HCT116 (cell line): ENCODE results near the gene INTS6. TPM values are rescaled to one million over a fixed set of nuclear protein-coding genes. Genes with fewer than 3 reads are reported as not detected.

Experiments
- ATAC-seq: fragments of 200-7000 bp; cut with Tn5 transposase; 2 replicates; pipeline ENCODE4 v1.9.1; 2020; ENCODE audit warnings: mild to moderate bottlenecking, moderate library complexity
- BruUV-seq: library from RNA; stranded (reverse); fragments of 400-500 nt; replicated peaks from 2 replicates; lab custom pipeline; 2021; lab: Mats Ljungman, UMichigan
- CTCF ChIA-PET: fragments of 300-600 bp; sonication (Branson Sonifier 250); formaldehyde crosslinking; loops from one replicate; lab custom pipeline; 2021; ENCODE audit warnings: antibody characterized with exemption; lab: Charles Lee
- POLR2A ChIA-PET: fragments of 300-600, 350-600 bp; sonication (Branson Sonifier 250); formaldehyde crosslinking; loops from one replicate; lab custom pipeline; 2021; ENCODE audit warnings: antibody characterized with exemption; lab: Charles Lee
- RAD21 ChIA-PET, 2 experiments: fragments of 300-600 bp; sonication (Branson Sonifier 250); formaldehyde crosslinking; loops; one replicate each; lab custom pipeline; 2023; ENCODE audit warnings: low total read pairs in 2 of 2; ENCODE audit not compliant: uncharacterized antibody in 2 of 2, unreplicated experiment in 2 of 2, low non-redundant PET in 1 of 2; lab: Charles Lee
- DNase-seq: peaks from one replicate; pipeline ENCODE4 v3.0.0-alpha.2; 2010; ENCODE audit warnings: low read depth, low spot score
- H2AFZ ChIP-seq: fragments of 200-600 bp; shearing (Covaris generic), sonication (generic); 2 replicates; pipeline ENCODE4 v1.6.1; 2017; ENCODE audit warnings: low read depth, mixed run types, mixed read lengths, antibody characterized with exemption, low read length; ENCODE audit not compliant: poor library complexity, severe bottlenecking
- H3K27ac ChIP-seq: 2 replicates; pipeline ENCODE4 v1.5.1; 2012; ENCODE audit warnings: low read depth, low read length
- H3K27me3 ChIP-seq: fragments of 200-600 bp; sonication (generic); 2 replicates; pipeline ENCODE4 v1.6.1; 2016; ENCODE audit warnings: mixed run types, low read length, mixed read lengths; ENCODE audit not compliant: insufficient read depth
- H3K36me3 ChIP-seq, 2 experiments: fragments of 200-500 bp in 1 of 2; fragments of 200-600 bp in 1 of 2; sonication (Bioruptor generic) in 1 of 2; sonication (generic) in 1 of 2; 2 replicates each; pipeline versions ENCODE4 v1.5.1 to v1.6.1; 2014 to 2016; ENCODE audit warnings: low read length in 2 of 2, inconsistent platforms in 1 of 2, mixed read lengths in 1 of 2, mixed run types in 1 of 2; ENCODE audit not compliant: insufficient read depth in 2 of 2, control insufficient read depth in 1 of 2
- H3K4me1 ChIP-seq, 2 experiments: fragments of 200-600 bp in 1 of 2; sonication (generic) in 1 of 2; 2 replicates each; pipeline versions ENCODE4 v1.5.1 to v1.6.1; 2012 to 2017; ENCODE audit warnings: low read length in 2 of 2, inconsistent platforms in 1 of 2, mild to moderate bottlenecking in 1 of 2, mixed read lengths in 1 of 2, mixed run types in 1 of 2, moderate library complexity in 1 of 2; ENCODE audit not compliant: insufficient read depth in 2 of 2, control insufficient read depth in 1 of 2
- H3K4me2 ChIP-seq: fragments of 200-600 bp; sonication (generic); 2 replicates; pipeline ENCODE4 v1.6.1; 2017; ENCODE audit warnings: mixed run types, low read length, mixed read lengths
- H3K4me3 ChIP-seq, 2 experiments: fragments of 200-600 bp in 1 of 2; sonication (generic) in 1 of 2; replicated peaks in 1 of 2; 2 replicates each; pipeline ENCODE4 v1.5.1; 2011 to 2016; ENCODE audit warnings: low read length in 2 of 2, control low read depth in 1 of 2, low read depth in 1 of 2, mild to moderate bottlenecking in 1 of 2, mixed read lengths in 1 of 2, mixed run types in 1 of 2
- H3K79me2 ChIP-seq: fragments of 200-600 bp; sonication (generic); 2 replicates; pipeline ENCODE4 v1.6.1; 2017; ENCODE audit warnings: mild to moderate bottlenecking, mixed run types, low read length, moderate library complexity, mixed read lengths; ENCODE audit not compliant: insufficient read depth
- H3K9ac ChIP-seq: fragments of 200-600 bp; sonication (generic); 2 replicates; pipeline ENCODE4 v1.6.1; 2016; ENCODE audit warnings: low read length, mixed read lengths
- H3K9me2 ChIP-seq: fragments of 200-600 bp; sonication (generic), shearing (Covaris generic); 2 replicates; pipeline ENCODE4 v1.6.1; 2017; ENCODE audit warnings: mixed run types, mild to moderate bottlenecking, moderate library complexity; ENCODE audit not compliant: insufficient read depth
- H3K9me3 ChIP-seq, 2 experiments: fragments of 200-500 bp in 1 of 2; fragments of 200-600 bp in 1 of 2; sonication (Bioruptor generic) in 1 of 2; sonication (generic) in 1 of 2; 2 replicates each; pipeline ENCODE4 v1.6.1; 2014 to 2017; ENCODE audit warnings: low read length in 2 of 2, mixed read lengths in 2 of 2, inconsistent platforms in 1 of 2, low read depth in 1 of 2, mild to moderate bottlenecking in 1 of 2, mixed run types in 1 of 2, moderate library complexity in 1 of 2; ENCODE audit not compliant: control insufficient read depth in 1 of 2, insufficient read depth in 1 of 2
- H4K20me1 ChIP-seq: fragments of 200-600 bp; sonication (generic), shearing (Covaris generic); 2 replicates; pipeline ENCODE4 v1.6.1; 2017; ENCODE audit warnings: mixed run types, mild to moderate bottlenecking, moderate library complexity; ENCODE audit not compliant: insufficient read depth
- CBX3 ChIP-seq: IDR thresholded peaks from 2 replicates; pipeline ENCODE4 v1.6.1; 2012; ENCODE audit warnings: low read depth
- CEBPB ChIP-seq: IDR thresholded peaks from 2 replicates; pipeline ENCODE4 v1.6.1; 2012; ENCODE audit warnings: low read depth
- EGR1 ChIP-seq: IDR thresholded peaks from 2 replicates; pipeline ENCODE4 v1.6.1; 2012; ENCODE audit warnings: low read depth
- ELF1 ChIP-seq: IDR thresholded peaks from 2 replicates; pipeline ENCODE4 v1.6.1; 2012; ENCODE audit warnings: low read depth, borderline replicate concordance
- EZH2 ChIP-seq: fragments of 200-600 bp; sonication (generic); IDR thresholded peaks from 2 replicates; pipeline ENCODE4 v1.6.1; 2017; ENCODE audit warnings: antibody characterized with exemption, mixed run types
- FOSL1 ChIP-seq: IDR thresholded peaks from 2 replicates; pipeline ENCODE4 v1.6.1; 2012; ENCODE audit warnings: low read depth
- JUND ChIP-seq: IDR thresholded peaks from 2 replicates; pipeline ENCODE4 v1.6.1; 2012
- POLR2A ChIP-seq: IDR thresholded peaks from 2 replicates; pipeline ENCODE4 v1.7.0; 2011; ENCODE audit warnings: borderline replicate concordance; ENCODE audit not compliant: insufficient read depth, insufficient read length; ENCODE audit errors: extremely low read depth
- POLR2AphosphoS5 ChIP-seq: IDR thresholded peaks from 2 replicates; pipeline ENCODE4 v1.6.1; 2011; ENCODE audit warnings: mild to moderate bottlenecking, low read depth, low read length, moderate library complexity
- RAD21 ChIP-seq: IDR thresholded peaks from 2 replicates; pipeline ENCODE4 v1.6.1; 2012; ENCODE audit warnings: low read depth, mild to moderate bottlenecking
- SIN3A ChIP-seq: IDR thresholded peaks from 2 replicates; pipeline ENCODE4 v1.6.1; 2012; ENCODE audit warnings: low read depth
- SP1 ChIP-seq: IDR thresholded peaks from 2 replicates; pipeline ENCODE4 v1.6.1; 2012; ENCODE audit warnings: low read depth
- SRF ChIP-seq: IDR thresholded peaks from 2 replicates; pipeline ENCODE4 v1.6.1; 2012; ENCODE audit warnings: low read depth
- TCF7L2 ChIP-seq: IDR thresholded peaks from 2 replicates; pipeline ENCODE4 v1.7.0; 2011; ENCODE audit warnings: borderline replicate concordance, inconsistent platforms; ENCODE audit not compliant: insufficient read depth, insufficient read length; ENCODE audit errors: extremely low read depth
- ZBTB33 ChIP-seq: IDR thresholded peaks from 2 replicates; pipeline ENCODE4 v1.6.1; 2011; ENCODE audit warnings: mild to moderate bottlenecking, low read length, moderate library complexity; ENCODE audit not compliant: insufficient replicate concordance; ENCODE audit errors: extremely low read depth
- ZFX ChIP-seq: fragments of 450-650 bp; IDR thresholded peaks from 2 replicates; pipeline ENCODE4 v1.6.1; 2017
- ZNF274 ChIP-seq: fragments of 200-500 bp; sonication (Bioruptor generic); IDR thresholded peaks from 2 replicates; pipeline ENCODE4 v1.6.1; 2014; ENCODE audit warnings: mild to moderate bottlenecking, low read depth, low read length, inconsistent platforms
- intact Hi-C: fragments of 100-400 bp; cut with micrococcal nuclease; formaldehyde crosslinking; loops from 2 replicates; pipeline ENCODE4 v1.10.0; 2022
- total RNA-seq: library from RNA; stranded (reverse); gene quantifications from one replicate; pipeline ENCODE4 v1.2.1, GENCODE V29; 2021; ENCODE audit not compliant: unreplicated experiment
- TF ChIP-seq, protein P1 (sequence below), 3 experiments: fragments of 200-600 bp in 1 of 3; sonication (generic) in 1 of 3; IDR thresholded peaks in 2 of 3; conservative IDR thresholded peaks in 1 of 3; 2 replicates each; pipeline ENCODE4 v1.5.1; 2012 to 2017; ENCODE audit warnings: low read depth in 2 of 3, low read length in 2 of 3, antibody characterized with exemption in 1 of 3, borderline replicate concordance in 1 of 3, control low read depth in 1 of 3, mild to moderate bottlenecking in 1 of 3, mixed read lengths in 1 of 3, mixed run types in 1 of 3, moderate library complexity in 1 of 3; ENCODE audit not compliant: insufficient read depth in 1 of 3
- TF ChIP-seq, protein P2 (sequence below): IDR thresholded peaks from 2 replicates; pipeline ENCODE4 v1.6.1; 2012

Gene INTS6
- total RNA-seq, 1 experiment from 2014 or later: 44.7 TPM

DNA sequence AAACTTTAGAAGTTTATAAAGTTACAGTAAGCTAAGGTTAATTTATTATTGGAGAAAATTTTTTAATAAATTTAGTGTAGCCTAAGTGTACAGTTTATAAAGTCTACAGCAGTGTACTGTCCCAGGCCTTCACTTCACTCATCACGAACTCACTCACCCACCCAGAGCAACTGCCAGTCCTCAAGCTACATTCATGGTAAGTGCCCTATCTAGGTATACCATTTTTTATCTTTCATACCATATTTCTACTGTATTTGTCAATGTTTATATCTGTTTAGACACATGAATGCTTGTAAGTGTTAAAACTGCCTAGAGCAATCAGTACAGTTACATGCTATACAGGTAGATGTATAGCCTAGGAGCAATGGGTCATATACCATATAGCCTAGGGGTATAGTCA lies 12.5 kb downstream of the INTS6 start:
- ChIA-PET CTCF (interaction anchor here (1.5 to 3.3 kb wide), 2 partner anchors 341 to 357 kb away, joined by 3 to 16 read pairs; no protein-coding TSS in a partner anchor), RAD21 (no interaction called here), POLR2A (interaction anchor here (1.5 kb wide), 1 partner anchor 13 kb away, joined by 10 read pairs; the partner anchor contains the start of gene INTS6)
- Histone ChIP-seq H2AFZ (no peak overlapping the region), H4K20me1 (no peaks in the 10 kb centered on the region), H3K4me3 (no peak overlapping the region), H3K9ac (no peak overlapping the region), H3K9me2 (no peaks in the 10 kb centered on the region), H3K27ac (no peak overlapping the region), H3K79me2 (no peaks in the 10 kb centered on the region), H3K4me2 (no peak overlapping the region), H3K9me3 (no peaks in the 10 kb centered on the region), H3K36me3 (peaks cover 0 to 3% of the 10 kb centered on the region in 2 experiments; a peak in 1 of 4 replicates), H3K27me3 (no peaks in the 10 kb centered on the region), H3K4me1 (no peaks in the 10 kb centered on the region)
- DNase-seq (no peak), ATAC-seq (no peak)
- intact Hi-C loops: no loop called here
- BruUV-seq: no TSS peak
- no peak for TF ChIP-seq ZBTB33
- no peak for TF ChIP-seq ELF1
- no peak for TF ChIP-seq ZFX
- TF ChIP-seq CBX3: no peak
- TF ChIP-seq EZH2: no peak
- TF ChIP-seq ZNF274: no peak
- no peak for TF ChIP-seq SP1

- no peaks in the 10 kb centered on the region for H3K27me3 ChIP-seq
- H3K4me3 ChIP-seq: no peak overlapping the region
- CTCF ChIA-PET: no interaction called here
- intact Hi-C loops: no loop called here
- no peak overlapping the region for H3K27ac ChIP-seq
- H3K9ac ChIP-seq: no peak overlapping the region
- H3K9me2 ChIP-seq: no peaks in the 10 kb centered on the region
- H3K9me3 ChIP-seq: no peaks in the 10 kb centered on the region
- ATAC-seq: no peak
- RAD21 ChIA-PET: no interaction called here
- H3K79me2 ChIP-seq: peaks cover 11% of the 10 kb centered on the region
- POLR2A ChIA-PET: no interaction called here
- no peaks in the 10 kb centered on the region for H4K20me1 ChIP-seq
- no peak overlapping the region for H2AFZ ChIP-seq
- H3K4me2 ChIP-seq: no peak overlapping the region
- DNase-seq: no peak
- BruUV-seq: no TSS peak
- H3K36me3 ChIP-seq: peaks cover 0 to 3% of the 10 kb centered on the region in 2 experiments; a peak in 1 of 4 replicates
- H3K4me1 ChIP-seq: no peaks in the 10 kb centered on the region
- no peak for TF ChIP-seq SIN3A
- TF ChIP-seq POLR2A: no peak
- TF ChIP-seq SP1: no peak
- no peak for TF ChIP-seq CEBPB
- no peak for TF ChIP-seq SRF
- no peak for TF ChIP-seq RAD21
- no peak for TF ChIP-seq CBX3
- no peak for TF ChIP-seq EGR1
- no peak for TF ChIP-seq POLR2AphosphoS5
- TF ChIP-seq, protein P1, sequence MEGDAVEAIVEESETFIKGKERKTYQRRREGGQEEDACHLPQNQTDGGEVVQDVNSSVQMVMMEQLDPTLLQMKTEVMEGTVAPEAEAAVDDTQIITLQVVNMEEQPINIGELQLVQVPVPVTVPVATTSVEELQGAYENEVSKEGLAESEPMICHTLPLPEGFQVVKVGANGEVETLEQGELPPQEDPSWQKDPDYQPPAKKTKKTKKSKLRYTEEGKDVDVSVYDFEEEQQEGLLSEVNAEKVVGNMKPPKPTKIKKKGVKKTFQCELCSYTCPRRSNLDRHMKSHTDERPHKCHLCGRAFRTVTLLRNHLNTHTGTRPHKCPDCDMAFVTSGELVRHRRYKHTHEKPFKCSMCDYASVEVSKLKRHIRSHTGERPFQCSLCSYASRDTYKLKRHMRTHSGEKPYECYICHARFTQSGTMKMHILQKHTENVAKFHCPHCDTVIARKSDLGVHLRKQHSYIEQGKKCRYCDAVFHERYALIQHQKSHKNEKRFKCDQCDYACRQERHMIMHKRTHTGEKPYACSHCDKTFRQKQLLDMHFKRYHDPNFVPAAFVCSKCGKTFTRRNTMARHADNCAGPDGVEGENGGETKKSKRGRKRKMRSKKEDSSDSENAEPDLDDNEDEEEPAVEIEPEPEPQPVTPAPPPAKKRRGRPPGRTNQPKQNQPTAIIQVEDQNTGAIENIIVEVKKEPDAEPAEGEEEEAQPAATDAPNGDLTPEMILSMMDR (IDR thresholded peaks at IDR 0.05 in 2 of 3, conservative IDR thresholded peaks at IDR 0.05 in 1 of 3; ENCODE audit: borderline replicate concordance in 1 of 3, insufficient read depth in 1 of 3, low read depth in 2 of 3, low read length in 2 of 3): no peak
- TF ChIP-seq TCF7L2: no peak
- no peak for TF ChIP-seq JUND
- no peak for TF ChIP-seq FOSL1
- TF ChIP-seq, protein P2, sequence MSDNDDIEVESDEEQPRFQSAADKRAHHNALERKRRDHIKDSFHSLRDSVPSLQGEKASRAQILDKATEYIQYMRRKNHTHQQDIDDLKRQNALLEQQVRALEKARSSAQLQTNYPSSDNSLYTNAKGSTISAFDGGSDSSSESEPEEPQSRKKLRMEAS: no peak
Observed at GRCh38 chr13:51437550-51438127, 15.2 kb downstream of the INTS6 start.
